ENCODE measurements around the gene PNLIPRP2.

GRCh38 chr10:116632596-116633215 lies 12.0 kb downstream of the PNLIPRP2 start:
- no peak for TF ChIP-seq EZH2 (IDR thresholded peaks at IDR 0.05; ENCODE audit: insufficient read depth, poor library complexity, severe bottlenecking)
- TF ChIP-seq EZH2phosphoT487 (IDR thresholded peaks at IDR 0.05; ENCODE audit: insufficient read depth, low read depth): no peak

Measured in GM23248 (cell line).